K562 (cell line): ENCODE data around the gene WDR64. TPM values are rescaled to one million over a fixed set of nuclear protein-coding genes. Genes with fewer than 3 reads are reported as not detected.

Source experiments
- ATF1 ChIP-seq, 2 experiments: fragments of 450-650 bp in 1 of 2; IDR thresholded peaks; 2 replicates each; pipeline ENCODE4 v1.6.1; 2016; ENCODE audit warnings: missing compliant biosample characterization in 1 of 2, missing genetic modification characterization in 1 of 2
- BRF1 ChIP-seq: IDR thresholded peaks from 3 replicates; pipeline ENCODE4 v1.6.1; 2011; ENCODE audit warnings: borderline replicate concordance, mild to moderate bottlenecking; ENCODE audit not compliant: insufficient read length; ENCODE audit errors: extremely low read depth
- CHD1 ChIP-seq: fragments of 200-600 bp; sonication (generic); IDR thresholded peaks from one replicate; pipeline ENCODE4 v1.6.1; 2012; ENCODE audit warnings: mild to moderate bottlenecking, moderate library complexity, low read length, inconsistent platforms
- EWSR1 ChIP-seq: fragments of 450-650 bp; IDR thresholded peaks from 2 replicates; pipeline ENCODE4 v1.6.1; 2018; ENCODE audit warnings: borderline replicate concordance, mild to moderate bottlenecking, low read depth, moderate library complexity; ENCODE audit not compliant: partially characterized antibody
- FUS ChIP-seq: fragments of 200-400 bp; formaldehyde crosslinking; optimal IDR thresholded peaks from 2 replicates; pipeline ENCODE3; 2017; ENCODE audit warnings: low read depth, low read length
- GMEB1 ChIP-seq: fragments of 250-450 bp; sonication (Bioruptor Pico); IDR thresholded peaks from 2 replicates; pipeline ENCODE4 v1.4.0; 2020; ENCODE audit warnings: mild to moderate bottlenecking
- MCM5 ChIP-seq: fragments of 450-650 bp; IDR thresholded peaks from 2 replicates; pipeline ENCODE4 v1.6.1; 2016; ENCODE audit warnings: low read depth
- MEF2A ChIP-seq: IDR thresholded peaks from 2 replicates; pipeline ENCODE4 v1.6.1; 2011; ENCODE audit warnings: low read depth, mild to moderate bottlenecking, low read length, moderate library complexity; ENCODE audit not compliant: control insufficient read depth
- MLX ChIP-seq, 2 experiments: fragments of 450-650 bp in 1 of 2; sonication (generic) in 1 of 2; formaldehyde crosslinking; conservative IDR thresholded peaks; 2 replicates each; pipeline versions ENCODE4 v1.4.0 to v1.8.1; 2020 to 2022; ENCODE audit warnings: mild to moderate bottlenecking in 1 of 2, missing genetic modification reagents in 1 of 2
- NFIC ChIP-seq: fragments of 450-650 bp; IDR thresholded peaks from 2 replicates; pipeline ENCODE4 v1.6.1; 2017; ENCODE audit warnings: mild to moderate bottlenecking, inconsistent platforms
- NR0B1 ChIP-seq: fragments of 450-650 bp; IDR thresholded peaks from one replicate; pipeline ENCODE4 v1.6.1; 2018; ENCODE audit warnings: mild to moderate bottlenecking, moderate library complexity; ENCODE audit not compliant: partially characterized antibody
- PRMT5 ChIP-seq: sonication (generic); formaldehyde crosslinking; IDR thresholded peaks from 2 replicates; pipeline ENCODE4 v1.5.0; 2020; ENCODE audit warnings: missing genetic modification reagents
- SIN3A ChIP-seq, 2 experiments: fragments of 150-350 bp in 1 of 2; IDR thresholded peaks; 2 replicates each; pipeline ENCODE4 v1.6.1; 2011 to 2016; ENCODE audit warnings: borderline replicate concordance in 2 of 2, low read depth in 2 of 2, low read length in 2 of 2, mild to moderate bottlenecking in 2 of 2, moderate library complexity in 2 of 2; ENCODE audit not compliant: control insufficient read depth in 1 of 2
- ZKSCAN1 ChIP-seq: fragments of 150-350 bp; IDR thresholded peaks from 2 replicates; pipeline ENCODE4 v1.6.1; 2016; ENCODE audit warnings: low read depth, low read length
- ZNF165 ChIP-seq: fragments of 250-450 bp; sonication (Bioruptor Pico); IDR thresholded peaks from 2 replicates; pipeline ENCODE4 v1.4.0; 2020; ENCODE audit warnings: borderline replicate concordance
- ZNF174 ChIP-seq: fragments of 250-450 bp; sonication (Bioruptor Pico); IDR thresholded peaks from 2 replicates; pipeline ENCODE4 v1.4.0; 2020; ENCODE audit warnings: mild to moderate bottlenecking
- ZNF224 ChIP-seq: sonication (generic); formaldehyde crosslinking; IDR thresholded peaks from 2 replicates; pipeline ENCODE4 v1.8.0; 2022; ENCODE audit warnings: mild to moderate bottlenecking, missing genetic modification reagents
- ZNF436 ChIP-seq: fragments of 250-450, 450-650 bp; sonication (Bioruptor Pico); formaldehyde crosslinking; IDR thresholded peaks from 2 replicates; pipeline ENCODE4 v1.7.0; 2020; ENCODE audit warnings: mild to moderate bottlenecking
- ZNF444 ChIP-seq: fragments of 250-450 bp; sonication (Bioruptor Pico); IDR thresholded peaks from 2 replicates; pipeline ENCODE4 v1.4.0; 2020; ENCODE audit warnings: mild to moderate bottlenecking, moderate library complexity
- ZNF445 ChIP-seq: fragments of 250-450 bp; sonication (Bioruptor Pico); IDR thresholded peaks from 2 replicates; pipeline ENCODE4 v1.4.0; 2020; ENCODE audit warnings: low read depth, mild to moderate bottlenecking, moderate library complexity
- polyA plus RNA-seq, 8 experiments: library from polyadenylated mRNA; depleted of rRNA in 4 of 8; stranded (reverse) in 5 of 8; unstranded in 3 of 8; fragments of >200 nt; fragmentation: Nextera tagmentation in 2 of 8; fragmentation: Illumina TruSeq in 1 of 8; extraction: Ambion mirVana in 2 of 8; extraction: Trizol in 1 of 8; gene quantifications; 2 replicates each; pipeline versions ENCODE4 v1.2.1 to v1.2.3, GENCODE V29; 2011 to 2014; ENCODE audit warnings: inconsistent platforms in 1 of 8, missing spikeins in 1 of 8
- total RNA-seq, 7 experiments: library from RNA; depleted of rRNA in 6 of 7; stranded (reverse); fragments of >200 nt in 6 of 7; fragmentation: Illumina TruSeq in 2 of 7; extraction: Trizol in 2 of 7; gene quantifications; 2 replicates each; pipeline versions ENCODE4 v1.2.1 to v1.2.3, GENCODE V29; 2011 to 2021; ENCODE audit warnings: low replicate concordance in 1 of 7
- TF ChIP-seq, protein P1 (sequence below), 2 experiments: fragments of 450-650 bp in 1 of 2; sonication (generic) in 1 of 2; formaldehyde crosslinking in 1 of 2; IDR thresholded peaks in 1 of 2; conservative IDR thresholded peaks in 1 of 2; 2 replicates each; pipeline versions ENCODE4 v1.6.1 to v1.8.1; 2016 to 2023; ENCODE audit warnings: mild to moderate bottlenecking in 2 of 2, moderate library complexity in 2 of 2, inconsistent platforms in 1 of 2, missing genetic modification reagents in 1 of 2

The WDR64 gene
- total and polyA plus RNA-seq, 9 of the 15 experiments (the other 6 are each of a cell fraction or from before 2014, with no cell fraction given): 0.06 to 0.29 (median 0.19) TPM; not detected in 5

DNA sequence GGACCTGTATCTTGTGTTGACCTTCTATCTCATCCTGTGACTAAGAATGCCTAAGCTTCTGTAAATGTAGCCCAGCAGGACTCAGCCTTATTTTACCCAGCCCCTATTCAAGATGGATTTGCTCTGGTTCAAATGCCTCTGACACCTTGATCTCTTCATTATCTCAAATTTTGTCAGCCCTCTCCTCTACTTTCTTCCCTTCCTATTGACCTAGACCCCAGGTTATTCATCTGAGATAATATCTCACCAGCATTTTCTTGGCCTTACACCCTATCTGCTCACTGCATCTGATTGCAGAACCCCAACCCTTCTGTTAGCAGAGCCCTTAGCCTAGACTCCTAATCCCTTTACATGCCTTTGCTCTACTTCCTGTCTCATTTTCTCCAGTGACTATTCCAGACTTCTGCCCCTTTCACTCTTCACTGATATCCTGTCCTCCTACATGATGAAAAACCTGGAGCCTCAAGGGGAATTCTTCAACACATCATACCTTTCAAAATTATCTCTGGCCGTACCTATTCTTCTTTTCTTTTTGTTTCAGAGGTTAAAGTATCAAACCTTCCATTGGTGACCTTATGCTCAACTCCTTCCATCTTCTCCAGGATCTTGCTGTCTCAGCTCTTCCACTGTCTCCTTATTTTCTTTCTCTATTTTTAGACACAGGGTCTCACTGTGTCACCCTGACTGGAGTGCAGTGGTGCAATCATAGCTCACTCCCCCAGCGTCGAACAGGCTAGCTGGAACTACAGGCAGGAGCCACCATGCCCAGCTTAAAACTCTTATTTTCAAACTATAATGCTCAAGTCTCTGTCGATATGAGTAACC is 44.9 kb downstream of the WDR64 start (continued):
- no peak for TF ChIP-seq MCM5
- TF ChIP-seq ZNF436 (CRISPR knock-in tag): no peak
- TF ChIP-seq ZNF445 (CRISPR knock-in tag): peak; percentile 56; the same call in 1 of the 2 replicates
- TF ChIP-seq PRMT5 (CRISPR knock-in tag): no peak
- TF ChIP-seq SIN3A (IDR thresholded peaks at IDR 0.05; ENCODE audit: borderline replicate concordance in 2 of 2, control insufficient read depth in 1 of 2, low read depth in 2 of 2, low read length in 2 of 2): no peak
- no peak for TF ChIP-seq FUS
- no peak for TF ChIP-seq NFIC
- TF ChIP-seq BRF1: no peak
- no peak for TF ChIP-seq ZNF174 (CRISPR knock-in tag)
- TF ChIP-seq ZNF224 (CRISPR knock-in tag): no peak
- no peak for TF ChIP-seq CHD1
- TF ChIP-seq MLX (CRISPR knock-in tag; conservative IDR thresholded peaks at IDR 0.05): no peak
- TF ChIP-seq ZNF444 (CRISPR knock-in tag): peak; percentile 82
- TF ChIP-seq ZNF165 (CRISPR knock-in tag): peak; percentile 88; the same call in 1 of the 2 replicates
- TF ChIP-seq GMEB1 (CRISPR knock-in tag): no peak
- TF ChIP-seq, protein P1, sequence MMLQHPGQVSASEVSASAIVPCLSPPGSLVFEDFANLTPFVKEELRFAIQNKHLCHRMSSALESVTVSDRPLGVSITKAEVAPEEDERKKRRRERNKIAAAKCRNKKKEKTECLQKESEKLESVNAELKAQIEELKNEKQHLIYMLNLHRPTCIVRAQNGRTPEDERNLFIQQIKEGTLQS (IDR thresholded peaks at IDR 0.05): no peak
- TF ChIP-seq, protein P1 (CRISPR knock-in tag; conservative IDR thresholded peaks at IDR 0.05): no peak
- no peak for TF ChIP-seq NR0B1
- peak; percentile 85; the same call in 1 of the 2 replicates for TF ChIP-seq MEF2A
- no peak for TF ChIP-seq ZKSCAN1
- no peak for TF ChIP-seq ATF1 (CRISPR knock-in tag; IDR thresholded peaks at IDR 0.05)
- TF ChIP-seq ATF1 (tag; IDR thresholded peaks at IDR 0.05): no peak
- TF ChIP-seq EWSR1: no peak
